BJ (cell line): Measurements from ENCODE around the gene SELENOF. TPM values are rescaled to one million over a fixed set of nuclear protein-coding genes. Genes with fewer than 3 reads are reported as not detected.
"Not testable (repeated sequence)": the region's sequence is repeated elsewhere in the genome, so short reads cannot be mapped to it uniquely, and the experiment has no call there.

ENCODE experiments used
- CTCF ChIA-PET: fragments of 350-600 bp; formaldehyde crosslinking; extraction: SDS; loops from one replicate; lab custom pipeline; 2021; ENCODE audit warnings: antibody characterized with exemption, inconsistent platforms; lab: Yijun Ruan, JAX
- POLR2A ChIA-PET: fragments of 300-600 bp; sonication (Branson Sonifier 250); formaldehyde crosslinking; extraction: SDS; loops from one replicate; lab custom pipeline; 2021; ENCODE audit warnings: antibody characterized with exemption; lab: Charles Lee
- DNase-seq: peaks from one replicate; pipeline ENCODE4 v3.0.0-alpha.2; 2011; ENCODE audit warnings: low read depth
- H3K27me3 ChIP-seq: 2 replicates; pipeline ENCODE4 v1.6.0; 2011; ENCODE audit warnings: low read length; ENCODE audit not compliant: control insufficient read depth, insufficient read depth
- H3K36me3 ChIP-seq: 2 replicates; pipeline ENCODE4 v1.5.1; 2011; ENCODE audit warnings: low read length; ENCODE audit not compliant: control insufficient read depth, insufficient read depth
- H3K4me3 ChIP-seq: 2 replicates; pipeline ENCODE4 v1.5.1; 2011; ENCODE audit warnings: low read depth, mild to moderate bottlenecking, control low read depth, low read length
- CTCF ChIP-seq: IDR thresholded peaks from 2 replicates; pipeline ENCODE4 v1.5.1; 2011; ENCODE audit warnings: low read depth, mild to moderate bottlenecking, control low read depth, inconsistent platforms, low read length, moderate library complexity; ENCODE audit not compliant: insufficient read depth
- polyA plus RNA-seq: library from polyadenylated mRNA; depleted of rRNA; stranded (reverse); fragments of >200 nt; gene quantifications from 2 replicates; pipeline ENCODE4 v1.2.3, GENCODE V29; 2011

Gene SELENOF
- polyA plus RNA-seq, 1 experiment, result 115 TPM

- TF ChIP-seq CTCF, result no peak
- DNase-seq, result no peak
- Histone ChIP-seq H3K27me3 (no peaks in the 10 kb centered on the region), H3K4me3 (no peak overlapping the region), H3K36me3 (no peaks in the 10 kb centered on the region)
- POLR2A ChIA-PET, result no interaction called here
- CTCF ChIA-PET, result no interaction called here
Measured at GRCh38 chr1:86868477-86868876, 45.4 kb downstream of the SELENOF start.

- POLR2A ChIA-PET, H3K27me3 ChIP-seq, DNase-seq, H3K4me3 ChIP-seq, H3K36me3 ChIP-seq: not testable (repeated sequence)
- CTCF ChIA-PET, result interaction anchor here (1.1 kb wide), 1 partner anchor 10 kb away, joined by 3 read pairs; no protein-coding TSS in a partner anchor
Measured at GRCh38 chr1:86867278-86867677, 46.6 kb downstream of the SELENOF start.

- H3K36me3 ChIP-seq, result no peaks in the 10 kb centered on the region
- ChIA-PET CTCF (interaction anchor here (1.1 to 1.4 kb wide), 2 partner anchors 9 to 33 kb away, joined by 3 to 4 read pairs; no protein-coding TSS in a partner anchor), POLR2A (no interaction called here)
- no peaks in the 10 kb centered on the region for H3K27me3 ChIP-seq
- no peak for DNase-seq
- TF ChIP-seq CTCF, result no peak
- no peak overlapping the region for H3K4me3 ChIP-seq
Measured at GRCh38 chr1:86866665-86867064, 47.3 kb downstream of the SELENOF start.

- no peak overlapping the region for H3K4me3 ChIP-seq
- no peaks in the 10 kb centered on the region for H3K36me3 ChIP-seq
- no peak for TF ChIP-seq CTCF
- ChIA-PET CTCF (interaction anchor here (1.1 to 1.4 kb wide), 2 partner anchors 9 to 32 kb away, joined by 3 to 4 read pairs; no protein-coding TSS in a partner anchor), POLR2A (no interaction called here)
- no peak for DNase-seq
- H3K27me3 ChIP-seq, result no peaks in the 10 kb centered on the region
Measured at GRCh38 chr1:86865973-86866637, 47.8 kb downstream of the SELENOF start.

DNA sequence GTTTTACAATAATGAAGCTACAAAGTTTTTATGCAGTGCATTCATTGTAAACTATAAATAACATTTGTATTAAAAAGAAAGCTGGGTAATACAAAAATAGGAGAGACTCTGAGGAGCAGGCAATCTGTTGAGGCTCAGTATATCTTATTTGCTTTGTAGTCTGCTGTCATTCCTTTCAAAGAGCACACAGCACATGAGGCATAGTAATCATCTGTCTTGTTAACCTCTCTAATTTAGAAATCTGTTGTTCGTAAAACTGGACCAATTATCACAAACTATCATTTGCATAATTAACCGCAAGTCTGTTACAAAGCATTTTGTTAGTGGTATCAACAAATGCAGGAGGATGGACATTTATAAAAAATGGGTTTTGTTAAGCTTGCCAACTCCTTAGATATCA lies 51.0 kb downstream of the SELENOF start:
- POLR2A ChIA-PET, result interaction anchor here (0.6 kb wide), 1 partner anchor 168 kb away, joined by 4 read pairs; no protein-coding TSS in a partner anchor
- no peak for DNase-seq
- Histone ChIP-seq H3K27me3 (no peaks in the 10 kb centered on the region), H3K4me3 (no peak overlapping the region), H3K36me3 (no peaks in the 10 kb centered on the region)
- no peak for TF ChIP-seq CTCF
- CTCF ChIA-PET, result no interaction called here

DNA sequence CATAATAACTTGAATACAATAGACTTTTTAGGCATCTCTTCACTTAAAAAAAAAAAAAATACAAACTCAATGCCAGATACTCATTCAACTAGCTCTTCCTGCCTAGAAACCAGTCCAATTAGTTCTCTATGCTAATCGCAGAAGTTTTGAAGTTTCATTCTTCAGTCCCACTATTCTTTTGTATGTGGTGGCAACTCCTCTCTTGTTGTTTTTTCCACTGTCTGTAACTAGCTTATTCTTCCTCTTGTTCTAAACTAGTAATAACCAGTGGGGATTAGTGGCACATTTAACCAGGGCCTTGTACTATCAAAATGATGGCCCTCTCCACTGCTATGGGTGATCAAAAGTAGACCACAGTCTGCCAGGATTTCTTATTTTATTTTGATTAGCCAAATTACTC lies 52.5 kb downstream of the SELENOF start:
- Histone ChIP-seq H3K36me3 (no peaks in the 10 kb centered on the region), H3K4me3 (no peak overlapping the region), H3K27me3 (no peaks in the 10 kb centered on the region)
- DNase-seq, result no peak
- CTCF ChIA-PET, result interaction anchor here (0.9 kb wide), 1 partner anchor 10 kb away, joined by 4 read pairs; no protein-coding TSS in a partner anchor
- POLR2A ChIA-PET, result no interaction called here
- no peak for TF ChIP-seq CTCF
